SU-DHL-6 (cell line): ENCODE measurements around the gene CCNT1.

ENCODE experiments used
- EZH2phosphoT487 ChIP-seq: fragments of 200-600 bp; sonication (generic), shearing (Covaris generic); conservative IDR thresholded peaks from 2 replicates; pipeline ENCODE4 v1.6.1; 2018; ENCODE audit warnings: mild to moderate bottlenecking, antibody characterized with exemption, low read length, moderate library complexity, mixed read lengths
- TF ChIP-seq, protein P1 (sequence below): fragments of 200-600 bp; sonication (generic); IDR thresholded peaks from one replicate; pipeline ENCODE4 v1.5.1; 2017; ENCODE audit warnings: antibody characterized with exemption, mild to moderate bottlenecking, low read length, moderate library complexity; ENCODE audit not compliant: insufficient read depth, poor library complexity, severe bottlenecking

DNA sequence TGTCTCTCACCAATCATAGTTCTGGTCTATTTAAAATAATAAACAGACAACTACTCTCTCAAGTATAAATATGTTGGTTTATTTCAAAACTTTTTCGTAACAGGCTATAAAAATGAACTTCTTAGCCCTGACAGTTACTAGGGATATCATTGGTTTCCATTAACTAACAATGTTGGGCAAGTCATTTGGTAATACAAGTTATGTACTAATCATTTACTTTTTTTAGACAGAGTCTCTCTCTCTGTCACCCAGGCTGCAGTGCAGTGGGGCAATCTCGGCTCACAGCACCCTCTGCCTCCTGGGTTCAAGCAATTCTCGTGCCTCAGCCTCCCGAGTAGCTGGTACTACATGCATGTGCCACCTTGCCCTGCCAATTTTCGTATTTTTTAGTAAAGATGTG is 19.9 kb downstream of the CCNT1 start:
- TF ChIP-seq, protein P1, sequence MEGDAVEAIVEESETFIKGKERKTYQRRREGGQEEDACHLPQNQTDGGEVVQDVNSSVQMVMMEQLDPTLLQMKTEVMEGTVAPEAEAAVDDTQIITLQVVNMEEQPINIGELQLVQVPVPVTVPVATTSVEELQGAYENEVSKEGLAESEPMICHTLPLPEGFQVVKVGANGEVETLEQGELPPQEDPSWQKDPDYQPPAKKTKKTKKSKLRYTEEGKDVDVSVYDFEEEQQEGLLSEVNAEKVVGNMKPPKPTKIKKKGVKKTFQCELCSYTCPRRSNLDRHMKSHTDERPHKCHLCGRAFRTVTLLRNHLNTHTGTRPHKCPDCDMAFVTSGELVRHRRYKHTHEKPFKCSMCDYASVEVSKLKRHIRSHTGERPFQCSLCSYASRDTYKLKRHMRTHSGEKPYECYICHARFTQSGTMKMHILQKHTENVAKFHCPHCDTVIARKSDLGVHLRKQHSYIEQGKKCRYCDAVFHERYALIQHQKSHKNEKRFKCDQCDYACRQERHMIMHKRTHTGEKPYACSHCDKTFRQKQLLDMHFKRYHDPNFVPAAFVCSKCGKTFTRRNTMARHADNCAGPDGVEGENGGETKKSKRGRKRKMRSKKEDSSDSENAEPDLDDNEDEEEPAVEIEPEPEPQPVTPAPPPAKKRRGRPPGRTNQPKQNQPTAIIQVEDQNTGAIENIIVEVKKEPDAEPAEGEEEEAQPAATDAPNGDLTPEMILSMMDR, result no peak
- TF ChIP-seq EZH2phosphoT487, result no peak
